Cardiac septum (tissue), 1 donor: Measurements from ENCODE around the gene CCDC157. TPM values are rescaled to one million over a fixed set of nuclear protein-coding genes. Genes with fewer than 3 reads are reported as not detected.
A peak's percentile ranks its signal among the peaks of the same experiment; 100 is the strongest.
"Not testable (repeated sequence)": the region's sequence is repeated elsewhere in the genome, so short reads cannot be mapped to it uniquely, and the experiment has no call there.

Experiments used
- DNase-seq: peaks from one replicate; pipeline ENCODE4 v3.0.0-alpha.2; 2020; ENCODE audit warnings: low spot score
- intact Hi-C: fragments of 100-400 bp; cut with DNase I; formaldehyde crosslinking; loops from one replicate; pipeline ENCODE4 v1.14.0; 2022
- total RNA-seq: library from RNA; stranded (reverse); fragmentation: NEBNext Ultra II Directional; extraction: Animal tissue kit (Norgen Biotek cat#: 25700); gene quantifications from one replicate; pipeline ENCODE4 v1.2.1, GENCODE V29; 2021
- donor health status: DM: no; HTN: no; CAD: no.

The CCDC157 gene
- total RNA-seq, 1 donor from 2014 or later, result 0.78 TPM

DNA sequence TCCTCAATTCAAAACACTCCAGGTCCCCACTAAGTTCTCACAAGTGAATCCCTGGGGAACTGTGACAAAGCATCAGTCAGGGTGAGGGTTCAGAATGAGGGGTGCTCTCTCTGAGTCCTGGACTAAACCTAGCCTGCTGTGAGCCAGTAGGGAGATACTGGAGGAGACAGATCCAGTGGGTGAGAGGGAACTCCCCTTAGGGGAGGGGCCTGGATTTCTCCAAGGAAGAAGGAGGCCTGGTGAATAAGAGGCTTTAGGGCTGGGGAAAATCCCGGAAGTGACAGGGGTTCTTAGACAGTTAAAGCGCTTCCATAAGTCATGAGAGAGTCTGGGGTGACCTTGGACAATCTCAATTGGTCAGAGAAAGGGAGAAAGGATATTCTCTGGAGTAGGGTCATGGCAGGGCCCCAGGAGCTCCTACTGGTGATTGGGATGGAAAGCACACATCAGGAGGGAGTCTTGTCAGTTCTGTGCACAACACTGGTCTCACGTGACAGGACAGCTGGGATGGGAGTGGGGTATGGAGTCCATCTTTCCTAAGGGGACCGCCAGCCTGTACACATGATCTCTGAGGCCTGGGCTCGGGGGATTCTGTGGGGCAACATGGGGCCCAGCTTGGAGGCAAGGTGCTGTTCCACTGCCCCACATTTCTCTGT, 31.6 kb upstream of the CCDC157 start:
- intact Hi-C loops, result loop anchor here (5.0 kb wide), 1 partner anchor 62 kb away; the partner anchor contains the start of gene RNF215
- DNase-seq, result no peak

GRCh38 chr22:30325724-30326254, 31.0 kb upstream of the CCDC157 start:
- intact Hi-C loops, result loop anchor here (2.0 to 5.0 kb wide), 2 partner anchors 37 to 62 kb away; partner anchors contain the start of genes CASTOR1 and RNF215
- DNase-seq, result no peak

- intact Hi-C loops, result loop anchor here (2.0 to 5.0 kb wide), 2 partner anchors 37 to 61 kb away; partner anchors contain the start of genes CASTOR1 and RNF215
- no peak for DNase-seq
Observed at GRCh38 chr22:30326255-30326705, 30.5 kb upstream of the CCDC157 start.

GRCh38 chr22:30326706-30327362, 30.0 kb upstream of the CCDC157 start, which contains the start of gene TBC1D10A:
TSS of gene TBC1D10A (minus strand) at chr22:30326941. CDS start at chr22:30326881, 60 bp downstream.
- intact Hi-C loops, result loop anchor here (2.0 to 5.0 kb wide), 2 partner anchors 38 to 60 kb away; partner anchors contain the start of genes CASTOR1 and RNF215
- peak; percentile 95 for DNase-seq

- intact Hi-C loops, result loop anchor here (2.0 to 5.0 kb wide), 2 partner anchors 39 to 59 kb away; partner anchors contain the start of genes CASTOR1 and RNF215
- DNase-seq, result no peak
Observed at GRCh38 chr22:30327864-30328345, 28.9 kb upstream of the CCDC157 start.

- intact Hi-C loops, result loop anchor here (5.0 kb wide), 1 partner anchor 59 kb away; the partner anchor contains the start of gene RNF215
Observed at GRCh38 chr22:30328466-30329049, 28.2 kb upstream of the CCDC157 start.

GRCh38 chr22:30332551-30332950, 24.3 kb upstream of the CCDC157 start:
- intact Hi-C loops, result no loop called here
- no peak for DNase-seq

More at GRCh38 chr22:30328466-30329049, 28.2 kb upstream of the CCDC157 start:
- no peak for DNase-seq

- DNase-seq, result no peak
- intact Hi-C loops, result no loop called here
Observed at GRCh38 chr22:30332994-30333706, 23.7 kb upstream of the CCDC157 start.

- intact Hi-C loops, result no loop called here
- DNase-seq, result no peak
Observed at GRCh38 chr22:30333707-30334087, 23.1 kb upstream of the CCDC157 start.

GRCh38 chr22:30334646-30335045, 22.2 kb upstream of the CCDC157 start:
- no peak for DNase-seq
- intact Hi-C loops, result no loop called here

DNA sequence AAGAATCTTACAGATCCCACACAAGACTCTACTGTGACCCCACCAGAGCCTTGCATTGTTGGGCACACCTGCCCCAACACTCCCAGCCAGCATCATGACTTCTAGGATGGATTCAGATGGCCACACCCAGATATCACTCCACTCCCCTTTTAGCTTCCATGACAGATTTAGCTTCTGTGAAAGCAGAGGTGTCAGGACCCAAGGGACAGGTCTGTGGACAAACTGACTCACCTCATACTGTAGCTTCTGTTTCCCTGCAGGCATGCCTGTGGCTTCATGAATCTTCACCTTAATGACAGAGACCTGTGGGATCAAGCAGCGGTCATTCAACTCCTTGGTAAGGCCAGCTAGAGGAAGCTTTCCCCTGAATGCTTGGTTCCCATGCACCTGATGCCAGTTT, 21.6 kb upstream of the CCDC157 start:
- DNase-seq, result no peak
- intact Hi-C loops, result no loop called here

DNA sequence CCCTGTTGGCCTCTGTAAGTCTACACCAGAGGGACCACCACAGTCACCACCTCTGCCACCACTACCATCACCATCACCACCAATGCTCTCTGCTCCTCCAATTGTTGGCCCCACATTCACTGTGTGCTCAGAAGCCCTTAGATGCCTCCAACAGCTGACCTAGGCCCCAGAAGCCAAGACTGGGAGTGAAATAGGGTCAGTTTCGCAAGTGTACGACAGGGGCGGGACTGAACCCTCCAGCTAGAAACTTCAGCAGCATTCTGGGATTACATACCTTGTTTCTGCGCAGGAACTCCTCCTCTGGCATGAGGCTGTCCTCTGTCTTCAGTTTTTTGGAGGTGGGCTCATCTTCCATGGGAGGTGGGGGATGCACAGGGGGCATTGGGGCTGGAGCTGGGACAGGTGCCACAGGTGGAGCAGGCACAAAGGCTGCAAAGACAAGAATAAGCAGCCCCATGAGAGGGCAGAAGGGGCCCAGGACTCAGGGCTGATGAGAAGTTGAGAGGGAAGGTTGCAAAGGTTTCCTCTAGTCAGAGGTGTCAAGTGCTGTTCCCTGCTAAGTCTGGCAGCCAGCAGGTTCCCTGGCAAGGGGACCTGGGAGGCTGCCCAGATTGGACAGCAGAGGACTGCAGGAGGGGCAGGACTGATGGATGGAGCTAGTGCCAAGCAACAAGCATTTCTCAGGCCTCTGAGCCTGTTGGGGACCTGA, 19.9 kb upstream of the CCDC157 start:
- peak; percentile 85 for DNase-seq

DNA sequence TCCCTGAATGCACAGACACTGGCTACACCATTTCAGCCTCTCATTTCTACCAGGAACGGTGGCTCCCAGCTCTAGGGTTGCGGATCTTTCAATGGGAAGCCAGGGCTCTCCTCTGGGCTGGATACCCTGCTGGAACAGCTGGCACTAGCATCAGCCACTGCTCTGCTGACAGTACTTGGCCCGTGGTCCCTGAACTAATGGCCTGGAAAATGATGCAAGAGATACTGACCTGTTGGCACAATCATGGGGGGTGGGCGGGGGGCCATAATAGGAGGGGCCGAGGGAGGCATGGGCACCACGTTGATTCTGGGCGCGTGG, 19.4 kb upstream of the CCDC157 start:
- intact Hi-C loops, result no loop called here
- DNase-seq, result no peak

More for the DNA sequence above, 19.9 kb upstream of the CCDC157 start:
- intact Hi-C loops, result no loop called here

DNA sequence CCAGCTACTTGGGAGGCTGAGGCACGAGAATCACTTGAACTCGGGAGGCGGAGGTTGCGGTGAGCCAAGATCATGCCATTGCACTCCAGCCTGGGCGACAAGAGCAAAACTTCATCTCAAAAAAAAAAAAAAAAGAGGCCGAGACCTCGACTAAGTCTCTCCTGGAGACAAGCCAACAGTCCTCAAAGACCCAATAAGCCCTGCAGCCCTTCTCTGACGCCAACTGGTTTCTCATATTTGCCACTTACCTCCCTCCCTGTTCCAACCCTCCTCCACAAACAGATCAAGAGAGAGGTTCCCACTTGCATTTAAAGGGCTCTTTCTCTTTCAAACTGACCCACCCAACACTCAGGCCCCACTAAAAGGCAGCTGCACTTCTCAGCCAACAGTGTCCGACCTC, 18.5 kb upstream of the CCDC157 start:
- DNase-seq, intact Hi-C loops: not testable (repeated sequence)

GRCh38 chr22:30338802-30339201, 18.0 kb upstream of the CCDC157 start:
- DNase-seq, result no peak
- intact Hi-C loops, result no loop called here

- DNase-seq, result peak; percentile 83
- intact Hi-C loops, result no loop called here
Observed at GRCh38 chr22:30340911-30341685, 15.7 kb upstream of the CCDC157 start.

- intact Hi-C loops, result no loop called here
- DNase-seq, result no peak
Observed at GRCh38 chr22:30344447-30345200, 12.2 kb upstream of the CCDC157 start.
